Measurements from ENCODE around the gene C3orf20. TPM values are rescaled to one million over a fixed set of nuclear protein-coding genes. Genes with fewer than 3 reads are reported as not detected.

C3orf20 gene
- total and polyA plus RNA-seq, 2 donors (not counting 1 experiment from before 2014, with no cell fraction given): 0.12 to 0.34 TPM

DNA sequence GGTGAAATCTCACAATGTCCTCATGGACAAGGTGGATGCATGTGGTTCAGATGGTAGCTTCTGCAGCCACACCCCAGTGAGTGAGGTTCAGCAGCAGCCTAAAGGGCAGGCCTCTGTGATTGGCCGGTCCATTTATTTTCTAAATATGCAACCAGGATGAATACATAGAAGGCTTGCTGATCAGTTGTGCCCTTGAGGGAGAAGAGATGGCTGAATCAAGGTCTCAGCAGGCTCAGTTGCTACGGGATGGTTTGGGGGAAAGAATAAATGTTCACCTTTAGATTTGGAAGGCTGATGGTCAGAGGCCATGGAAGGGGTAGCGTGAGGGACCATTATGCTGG is 90.1 kb downstream of the C3orf20 start:
- Mint-ChIP-seq H3K9me3 (ENCODE audit: insufficient read depth) (no peaks in the 10 kb centered on the region), H3K4me3 (no peak overlapping the region), H3K27ac (no peak overlapping the region), H3K4me1 (no peaks in the 10 kb centered on the region), H3K27me3 (no peaks in the 10 kb centered on the region)
- no peak overlapping the region for H3K9ac ChIP-seq (ENCODE audit: low read length)
- WGBS (ENCODE audit: insufficient coverage): 92% methylated on average over 3 of the region's 3 CpGs
- no peaks in the 10 kb centered on the region for H4K20me1 ChIP-seq (ENCODE audit: control insufficient read depth, insufficient read depth, low read length, poor library complexity, severe bottlenecking)
- no peaks in the 10 kb centered on the region for H3K4me1 ChIP-seq (ENCODE audit: control insufficient read depth in 2 of 2, insufficient read depth in 2 of 2, low read length in 2 of 2)
- H3K36me3 ChIP-seq (replicated peaks in 1 of 2; ENCODE audit: control extremely low read depth in 1 of 2, control insufficient read depth in 1 of 2, extremely low read depth in 1 of 2, insufficient read depth in 2 of 2, low read length in 1 of 2): no peaks in the 10 kb centered on the region
- no peak overlapping the region for H3K27ac ChIP-seq (ENCODE audit: low read length in 2 of 2)
- DNase-seq (no peak), ATAC-seq (ENCODE audit: low read depth) (no peak)
- H3K27me3 ChIP-seq (replicated peaks in 1 of 4; ENCODE audit: control extremely low read depth in 1 of 4, control insufficient read depth in 3 of 4, insufficient read depth in 4 of 4, low read length in 3 of 4): peaks cover 0 to 9% (median 0%) of the 10 kb centered on the region in 4 experiments
- TF ChIP-seq, protein P1, sequence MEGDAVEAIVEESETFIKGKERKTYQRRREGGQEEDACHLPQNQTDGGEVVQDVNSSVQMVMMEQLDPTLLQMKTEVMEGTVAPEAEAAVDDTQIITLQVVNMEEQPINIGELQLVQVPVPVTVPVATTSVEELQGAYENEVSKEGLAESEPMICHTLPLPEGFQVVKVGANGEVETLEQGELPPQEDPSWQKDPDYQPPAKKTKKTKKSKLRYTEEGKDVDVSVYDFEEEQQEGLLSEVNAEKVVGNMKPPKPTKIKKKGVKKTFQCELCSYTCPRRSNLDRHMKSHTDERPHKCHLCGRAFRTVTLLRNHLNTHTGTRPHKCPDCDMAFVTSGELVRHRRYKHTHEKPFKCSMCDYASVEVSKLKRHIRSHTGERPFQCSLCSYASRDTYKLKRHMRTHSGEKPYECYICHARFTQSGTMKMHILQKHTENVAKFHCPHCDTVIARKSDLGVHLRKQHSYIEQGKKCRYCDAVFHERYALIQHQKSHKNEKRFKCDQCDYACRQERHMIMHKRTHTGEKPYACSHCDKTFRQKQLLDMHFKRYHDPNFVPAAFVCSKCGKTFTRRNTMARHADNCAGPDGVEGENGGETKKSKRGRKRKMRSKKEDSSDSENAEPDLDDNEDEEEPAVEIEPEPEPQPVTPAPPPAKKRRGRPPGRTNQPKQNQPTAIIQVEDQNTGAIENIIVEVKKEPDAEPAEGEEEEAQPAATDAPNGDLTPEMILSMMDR (IDR thresholded peaks at IDR 0.05): no peak
- TF ChIP-seq EZH2 (IDR thresholded peaks at IDR 0.05; ENCODE audit: borderline replicate concordance, insufficient read depth, low read depth, low read length, poor library complexity, severe bottlenecking): no peak
- intact Hi-C loops (cut with micrococcal nuclease): no loop called here
- H3K4me2 ChIP-seq (replicated peaks; ENCODE audit: low read depth, low read length, poor library complexity, severe bottlenecking): no peak overlapping the region
- CTCF ChIA-PET: no interaction called here
- no peak overlapping the region for H3K4me3 ChIP-seq (ENCODE audit: control extremely low read depth in 1 of 5, extremely low read depth in 1 of 5, insufficient read depth in 1 of 5, low read depth in 2 of 5, low read length in 4 of 5)
- POLR2A ChIA-PET: no interaction called here
- H3K79me2 ChIP-seq (ENCODE audit: control insufficient read depth, insufficient read depth, low read length): no peaks in the 10 kb centered on the region
- peaks cover 0 to 15% (median 0%) of the 10 kb centered on the region in 3 donors for H3K9me3 ChIP-seq (ENCODE audit: control extremely low read depth in 1 of 3, control insufficient read depth in 2 of 3, insufficient read depth in 1 of 3, low read length in 2 of 3)
- no peak overlapping the region for H2AFZ ChIP-seq (ENCODE audit: insufficient read depth, low read depth, low read length, poor library complexity, severe bottlenecking)

DNA sequence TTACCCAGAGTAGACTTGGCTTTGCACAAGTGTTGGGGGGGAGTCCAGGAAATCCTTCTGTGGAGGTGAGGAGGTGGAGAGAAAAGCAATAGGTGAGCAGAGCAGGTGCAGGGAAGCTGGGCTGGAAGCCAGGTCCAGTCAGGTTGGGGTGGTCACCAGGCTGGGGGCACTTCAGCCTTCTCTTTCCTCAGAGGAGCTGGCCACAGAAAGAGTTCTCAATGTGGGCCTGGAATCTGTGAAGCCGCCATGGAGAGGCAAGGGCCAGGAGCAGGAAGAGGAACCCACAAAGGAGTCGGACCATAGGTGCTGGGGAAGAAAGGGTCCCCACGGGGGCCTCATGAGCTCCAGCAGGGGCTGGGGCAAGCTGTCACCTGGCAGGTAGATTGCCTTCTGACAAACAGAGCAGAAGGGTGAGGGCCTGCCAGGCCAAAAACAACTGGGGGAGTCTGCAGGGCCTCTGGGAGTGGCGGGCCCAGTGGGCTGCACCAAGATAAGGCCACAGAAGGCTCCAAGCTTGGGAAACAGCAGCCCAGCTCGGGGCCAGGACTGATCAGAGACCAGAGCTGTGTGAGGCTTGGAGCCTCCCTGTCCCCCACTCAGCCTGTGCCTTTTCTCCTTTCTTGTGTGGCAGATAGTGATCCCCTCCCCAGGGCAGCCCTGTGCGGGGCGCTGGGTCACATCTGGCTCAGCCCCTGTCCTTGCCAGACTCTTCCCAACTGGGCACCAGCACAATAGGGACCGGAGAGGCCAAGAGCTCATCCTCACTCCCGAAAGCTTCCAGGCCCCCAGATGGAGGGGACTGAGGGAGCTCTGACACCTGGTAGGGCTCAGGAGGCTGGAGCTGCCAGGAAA is 90.9 kb downstream of the C3orf20 start:
- Mint-ChIP-seq H3K27ac (no peak overlapping the region), H3K4me3 (no peak overlapping the region), H3K27me3 (no peaks in the 10 kb centered on the region), H3K9me3 (ENCODE audit: insufficient read depth) (no peaks in the 10 kb centered on the region), H3K4me1 (no peaks in the 10 kb centered on the region)
- Histone ChIP-seq H2AFZ (ENCODE audit: insufficient read depth, low read depth, low read length, poor library complexity, severe bottlenecking) (no peak overlapping the region), H3K4me1 (ENCODE audit: control insufficient read depth in 2 of 2, insufficient read depth in 2 of 2, low read length in 2 of 2) (no peaks in the 10 kb centered on the region), H3K36me3 (replicated peaks in 1 of 2; ENCODE audit: control extremely low read depth in 1 of 2, control insufficient read depth in 1 of 2, extremely low read depth in 1 of 2, insufficient read depth in 2 of 2, low read length in 1 of 2) (no peaks in the 10 kb centered on the region), H3K4me2 (replicated peaks; ENCODE audit: low read depth, low read length, poor library complexity, severe bottlenecking) (no peak overlapping the region), H3K4me3 (ENCODE audit: control extremely low read depth in 1 of 5, extremely low read depth in 1 of 5, insufficient read depth in 1 of 5, low read depth in 2 of 5, low read length in 4 of 5) (no peak overlapping the region), H3K27me3 (replicated peaks in 1 of 4; ENCODE audit: control extremely low read depth in 1 of 4, control insufficient read depth in 3 of 4, insufficient read depth in 4 of 4, low read length in 3 of 4) (peaks cover 0 to 9% (median 0%) of the 10 kb centered on the region in 4 experiments), H3K9ac (ENCODE audit: low read length) (no peak overlapping the region), H3K27ac (ENCODE audit: low read length in 2 of 2) (no peak overlapping the region), H3K79me2 (ENCODE audit: control insufficient read depth, insufficient read depth, low read length) (no peaks in the 10 kb centered on the region), H3K9me3 (ENCODE audit: control extremely low read depth in 1 of 3, control insufficient read depth in 2 of 3, insufficient read depth in 1 of 3, low read length in 2 of 3) (peaks cover 0 to 15% (median 0%) of the 10 kb centered on the region in 3 donors), H4K20me1 (ENCODE audit: control insufficient read depth, insufficient read depth, low read length, poor library complexity, severe bottlenecking) (no peaks in the 10 kb centered on the region)
- TF ChIP-seq, protein P1 (IDR thresholded peaks at IDR 0.05): no peak
- no peak for TF ChIP-seq EZH2 (IDR thresholded peaks at IDR 0.05; ENCODE audit: borderline replicate concordance, insufficient read depth, low read depth, low read length, poor library complexity, severe bottlenecking)
- WGBS (ENCODE audit: insufficient coverage): 89% methylated on average over 8 of the region's 9 CpGs
- intact Hi-C loops (cut with micrococcal nuclease): no loop called here
- ATAC-seq (ENCODE audit: low read depth): no peak
- ChIA-PET POLR2A (no interaction called here), CTCF (no interaction called here)
- no peak for DNase-seq
